Caki2 (cell line): ENCODE results near the gene MEIS1. TPM values are rescaled to one million over a fixed set of nuclear protein-coding genes. Genes with fewer than 3 reads are reported as not detected.

Source experiments
- DNase-seq: peaks from one replicate; pipeline ENCODE4 v3.0.0-alpha.2; 2015; ENCODE audit warnings: low read depth
- in situ Hi-C: cut with HindIII; loops from 2 replicates; pipeline ENCODE4 v1.10.0; 2016; ENCODE audit warnings: low sequenced_read_pairs, low pct_unique_long_range_greater_than_20kb, mixed read lengths
- total RNA-seq: library from RNA; depleted of rRNA; stranded (reverse); fragments of >200 nt; shearing (Covaris generic); gene quantifications from 2 replicates; pipeline ENCODE4 v1.2.3, GENCODE V29; 2014; ENCODE audit warnings: low replicate concordance

The MEIS1 gene
- total RNA-seq, 1 experiment from 2014 or later: 2.7 TPM

- in situ Hi-C loops: no loop called here
- DNase-seq: no peak
Measured at GRCh38 chr2:66490588-66491001, 55.7 kb downstream of the MEIS1 start.

GRCh38 chr2:66494708-66495107, 59.8 kb downstream of the MEIS1 start:
- no peak for DNase-seq
- in situ Hi-C loops: no loop called here

GRCh38 chr2:66495788-66496640, 61.1 kb downstream of the MEIS1 start:
- in situ Hi-C loops: no loop called here
- DNase-seq: peak; percentile 53

- in situ Hi-C loops: no loop called here
- DNase-seq: no peak
Measured at GRCh38 chr2:66496670-66497420, 61.9 kb downstream of the MEIS1 start.

- in situ Hi-C loops: no loop called here
- DNase-seq: no peak
Measured at GRCh38 chr2:66497431-66498288, 62.7 kb downstream of the MEIS1 start.

GRCh38 chr2:66498289-66498975, 63.5 kb downstream of the MEIS1 start:
- DNase-seq: no peak
- in situ Hi-C loops: no loop called here

- no peak for DNase-seq
- in situ Hi-C loops: no loop called here
Measured at GRCh38 chr2:66501267-66501666, 66.3 kb downstream of the MEIS1 start.

GRCh38 chr2:66506265-66506664, 71.3 kb downstream of the MEIS1 start:
- no peak for DNase-seq
- in situ Hi-C loops: no loop called here

- no peak for DNase-seq
- in situ Hi-C loops: no loop called here
Measured at GRCh38 chr2:66507673-66508201, 72.8 kb downstream of the MEIS1 start.

GRCh38 chr2:66508484-66509071, 73.7 kb downstream of the MEIS1 start:
- in situ Hi-C loops: no loop called here
- no peak for DNase-seq

GRCh38 chr2:66509326-66509811, 74.4 kb downstream of the MEIS1 start:
- in situ Hi-C loops: no loop called here
- DNase-seq: no peak

GRCh38 chr2:66512626-66513025, 77.7 kb downstream of the MEIS1 start:
- in situ Hi-C loops: no loop called here
- DNase-seq: no peak

GRCh38 chr2:66515743-66516142, 80.8 kb downstream of the MEIS1 start:
- in situ Hi-C loops: no loop called here
- no peak for DNase-seq

- in situ Hi-C loops: no loop called here
- DNase-seq: no peak
Measured at GRCh38 chr2:66516499-66516898, 81.6 kb downstream of the MEIS1 start.

- no peak for DNase-seq
- in situ Hi-C loops: no loop called here
Measured at GRCh38 chr2:66517772-66518171, 82.8 kb downstream of the MEIS1 start.

GRCh38 chr2:66519264-66519843, 84.4 kb downstream of the MEIS1 start:
- no peak for DNase-seq
- in situ Hi-C loops: no loop called here

GRCh38 chr2:66521291-66521922, 86.5 kb downstream of the MEIS1 start:
- DNase-seq: no peak
- in situ Hi-C loops: no loop called here
